HG02973 (cell line): ENCODE data around the gene RNLS.

Experiments used
- ATAC-seq: cut with Tn5 transposase; IDR thresholded peaks from one replicate; pipeline ENCODE4 v1.9.1; 2021; ENCODE audit warnings: moderate library complexity; ENCODE audit not compliant: unreplicated experiment

The RNLS gene

DNA sequence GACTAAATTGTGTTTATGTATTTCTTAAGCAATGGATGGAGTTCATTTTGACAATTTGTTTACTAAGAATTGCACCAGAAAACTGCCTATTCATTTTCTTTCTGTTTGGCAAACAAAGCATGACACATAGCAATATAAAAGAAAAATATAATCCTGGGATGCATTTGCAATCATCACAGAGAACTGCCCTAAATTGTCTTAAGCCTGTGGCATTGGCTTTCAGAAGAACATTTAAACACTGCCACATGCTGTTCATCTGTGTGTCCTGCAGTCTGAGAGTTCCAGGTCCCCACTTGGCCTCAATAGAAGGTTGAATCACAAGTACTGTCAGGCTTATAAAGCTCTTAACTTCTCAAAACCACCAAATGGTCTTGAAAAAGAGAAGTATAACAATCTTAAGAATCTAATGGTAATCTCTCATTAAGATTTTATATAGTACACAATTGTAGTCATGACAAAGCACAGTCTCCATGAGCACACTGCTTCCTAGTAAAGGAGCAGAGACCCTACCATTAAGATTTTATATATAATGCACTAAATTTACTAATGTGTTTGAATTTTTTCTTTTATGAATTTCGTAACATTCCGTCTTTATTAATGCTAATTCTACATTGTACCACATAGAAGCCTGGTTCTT is 29.9 kb downstream of the RNLS start:
- ATAC-seq: peak; percentile 78

DNA sequence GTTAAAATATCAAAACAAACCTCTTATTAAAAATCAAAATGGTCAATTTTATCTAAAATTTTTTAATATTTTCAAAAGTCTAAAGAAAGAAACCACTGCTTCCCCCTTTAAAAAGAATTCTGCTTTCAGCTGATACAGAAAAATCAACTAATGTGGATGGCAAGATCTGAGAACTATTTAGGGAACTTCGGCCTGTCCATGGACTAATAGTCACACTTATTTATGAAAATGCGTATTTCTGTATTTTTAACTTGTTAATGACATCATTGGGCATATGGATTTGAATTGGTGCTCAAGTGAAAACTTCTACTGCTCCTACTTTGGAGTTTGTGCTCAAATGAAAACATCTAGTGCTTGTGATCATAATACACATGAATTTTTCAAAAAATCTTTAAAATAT is 31.9 kb downstream of the RNLS start:
- no peak for ATAC-seq

DNA sequence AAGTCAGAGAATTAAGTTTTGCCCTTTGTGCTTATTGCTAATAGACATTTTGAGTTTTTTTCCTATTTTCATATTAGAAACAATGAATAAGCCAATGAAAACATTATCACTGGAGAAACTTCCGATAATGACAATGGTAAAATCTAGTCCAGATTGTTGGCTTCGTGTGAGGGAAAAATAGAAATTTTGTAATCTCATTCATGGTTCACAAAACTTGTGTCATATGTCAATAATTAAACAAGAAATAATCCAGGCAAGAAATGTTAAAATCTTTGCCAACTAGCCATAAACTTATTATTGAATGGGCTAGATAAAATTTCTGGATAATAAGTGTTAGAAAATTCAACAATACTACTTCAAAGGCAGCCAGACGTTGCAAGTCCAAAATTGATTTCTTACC is 36.6 kb downstream of the RNLS start:
- ATAC-seq: no peak

DNA sequence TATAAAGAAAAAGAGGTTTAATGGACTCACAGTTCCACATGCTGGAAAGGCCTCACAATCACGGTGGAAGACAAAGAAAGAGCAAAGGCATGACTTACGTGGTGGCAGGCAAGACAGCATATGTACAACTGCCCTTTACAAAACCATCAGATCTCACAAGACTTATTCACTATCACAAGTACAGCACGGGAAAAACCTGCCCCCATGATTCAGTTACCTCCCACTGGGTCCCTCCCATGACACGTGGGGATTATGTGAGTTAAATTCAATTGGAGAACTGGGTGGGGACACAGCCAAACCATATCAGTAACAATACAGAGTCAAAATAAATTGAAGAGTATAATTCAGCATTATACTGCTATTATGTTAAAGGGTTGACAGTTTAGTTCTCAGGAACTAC is 37.8 kb downstream of the RNLS start:
- no peak for ATAC-seq

DNA sequence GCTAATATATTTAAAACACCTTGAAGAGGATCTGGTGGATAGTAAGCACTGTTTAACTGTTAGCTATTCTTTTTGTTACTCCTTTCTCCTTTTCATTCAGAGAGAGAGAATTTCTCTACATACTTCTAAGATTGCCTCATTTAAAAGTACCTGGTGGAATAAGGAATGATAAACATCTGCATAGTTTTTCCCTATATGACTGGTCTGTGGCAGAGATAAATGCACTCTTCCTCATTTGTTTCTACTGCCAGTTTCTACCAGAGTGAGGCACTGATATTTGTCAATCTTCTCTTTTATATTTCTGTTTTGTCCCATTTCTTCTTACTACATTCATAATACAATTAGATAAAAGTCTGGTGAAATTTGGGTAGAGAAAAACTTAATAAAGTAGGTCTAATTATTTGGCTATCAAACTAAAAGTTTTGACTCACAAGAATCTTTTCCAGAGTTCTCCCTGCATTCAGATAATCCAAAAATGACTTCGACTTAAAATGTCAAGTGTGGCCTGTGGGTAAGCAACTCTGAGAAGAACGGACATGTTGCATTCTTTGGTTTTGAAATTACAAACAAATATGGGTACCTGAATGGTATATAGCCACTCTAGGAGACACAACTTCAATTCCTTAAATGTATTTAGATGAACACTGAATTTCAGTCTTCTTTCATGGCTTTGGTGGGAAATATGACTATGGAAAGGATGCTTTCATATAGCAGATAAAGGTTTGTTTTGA is 38.8 kb downstream of the RNLS start:
- ATAC-seq: peak; percentile 77

DNA sequence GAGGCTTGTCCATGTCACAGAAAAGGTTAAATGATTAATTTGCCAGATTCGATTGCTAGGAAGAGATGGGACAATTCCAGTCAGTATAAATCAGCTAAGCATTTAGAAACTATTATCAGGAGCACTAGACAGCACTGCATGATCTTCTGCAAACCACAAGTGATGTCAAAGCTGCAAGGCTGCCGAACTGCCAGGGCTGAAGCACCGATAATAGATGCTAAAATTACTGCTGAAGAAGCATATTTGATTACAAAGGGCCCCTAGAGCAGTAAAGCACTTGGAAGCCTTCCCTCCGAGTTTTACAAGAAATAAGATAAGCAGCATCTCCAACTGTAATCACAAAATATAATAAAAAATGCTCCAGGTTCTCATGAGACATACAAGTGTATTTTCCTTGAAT is 40.6 kb downstream of the RNLS start:
- no peak for ATAC-seq

DNA sequence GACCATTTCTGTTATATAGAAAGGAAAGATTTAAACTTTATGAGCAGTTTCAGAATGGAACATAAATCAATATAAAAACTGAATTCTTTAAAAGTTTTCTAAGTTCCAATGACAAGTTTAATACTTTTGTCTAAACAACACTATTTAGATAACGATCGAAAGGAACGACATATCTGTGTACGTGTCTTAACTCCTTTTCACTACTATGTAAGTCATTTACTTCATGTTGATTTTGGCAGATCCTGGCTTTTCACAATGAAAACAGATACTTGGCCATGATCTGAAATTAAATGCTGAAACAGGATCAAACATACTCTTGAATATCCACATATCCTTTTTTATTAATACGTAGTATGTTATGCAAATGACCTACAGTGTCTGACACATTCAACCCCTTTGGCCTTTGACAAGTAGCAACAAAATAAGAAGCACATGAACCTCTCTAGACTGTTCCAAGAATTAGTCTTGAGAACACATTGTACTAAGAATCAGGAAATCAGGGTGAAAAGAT is 41.9 kb downstream of the RNLS start:
- ATAC-seq: no peak

DNA sequence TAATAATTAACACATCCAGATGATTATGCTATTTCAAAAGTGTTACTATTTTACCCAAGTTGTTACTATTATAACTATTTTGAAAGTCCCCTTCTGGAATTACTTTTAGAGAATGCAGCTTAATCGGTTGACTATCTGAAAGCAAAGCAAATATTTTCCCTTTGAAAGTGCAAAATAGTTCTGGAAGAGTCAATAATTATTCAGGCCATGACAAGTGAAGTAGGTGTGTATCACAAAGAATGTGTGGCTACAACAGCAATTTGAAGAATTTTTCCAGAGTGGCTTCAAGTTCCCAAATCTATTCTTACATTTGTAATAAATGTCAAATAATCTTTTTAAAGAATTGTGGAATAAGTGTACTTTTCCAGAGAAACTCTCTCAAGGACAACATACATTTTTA is 42.8 kb downstream of the RNLS start:
- ATAC-seq: no peak

DNA sequence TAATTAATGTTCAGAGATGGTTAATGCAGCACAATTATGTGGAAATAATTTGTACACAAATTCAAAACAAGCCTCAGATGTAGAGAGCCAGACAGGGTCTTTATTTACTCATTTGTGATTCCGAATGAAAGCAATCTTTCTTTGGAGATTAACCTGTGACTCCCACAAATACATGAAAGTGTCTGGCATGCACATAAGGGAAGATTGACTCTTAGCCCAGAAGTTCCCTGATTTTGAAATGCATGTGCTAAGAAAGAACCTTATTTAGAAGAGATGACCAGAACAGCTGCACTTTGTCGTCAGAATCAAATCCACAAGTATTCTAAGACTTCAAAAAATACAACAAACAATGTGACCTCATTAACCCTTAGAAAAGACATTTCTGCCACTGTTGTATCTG is 45.1 kb downstream of the RNLS start:
- ATAC-seq: no peak

DNA sequence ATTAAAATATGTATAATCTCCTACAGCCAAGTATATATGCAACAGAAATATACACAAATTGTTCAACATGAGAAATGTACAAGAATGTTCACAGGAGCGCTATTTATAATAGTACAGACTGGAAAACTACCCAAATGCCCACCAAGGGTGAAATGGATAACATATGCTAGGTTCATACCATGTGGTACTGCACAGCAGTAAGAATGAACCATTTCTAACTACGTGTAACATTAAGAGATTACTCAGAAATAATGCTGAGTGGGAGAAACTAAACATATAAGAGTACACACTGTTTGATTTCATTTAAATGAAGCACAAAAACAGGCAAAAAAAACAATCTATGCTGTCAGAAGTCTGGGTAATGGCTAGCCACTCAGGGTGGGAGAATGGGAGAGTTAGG is 45.8 kb downstream of the RNLS start:
- no peak for ATAC-seq

DNA sequence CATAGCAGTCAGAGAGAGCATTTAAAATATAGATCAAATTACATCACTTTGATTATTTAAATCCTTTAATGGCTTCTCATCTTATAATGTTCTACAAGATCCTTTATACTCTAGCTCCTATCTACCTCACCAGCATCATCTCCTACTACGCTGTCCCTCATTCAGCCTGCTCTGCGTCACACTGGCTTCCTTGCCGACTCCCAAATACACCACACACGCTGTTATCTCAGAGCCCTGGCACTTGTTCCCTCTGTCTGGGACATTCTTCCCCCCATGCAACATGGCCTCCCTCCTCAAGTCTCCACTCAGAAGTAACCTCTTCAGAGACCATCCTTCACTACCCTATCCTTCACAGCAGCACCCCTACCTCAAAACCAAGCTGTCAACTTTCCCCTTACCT is 46.7 kb downstream of the RNLS start:
- ATAC-seq: no peak

DNA sequence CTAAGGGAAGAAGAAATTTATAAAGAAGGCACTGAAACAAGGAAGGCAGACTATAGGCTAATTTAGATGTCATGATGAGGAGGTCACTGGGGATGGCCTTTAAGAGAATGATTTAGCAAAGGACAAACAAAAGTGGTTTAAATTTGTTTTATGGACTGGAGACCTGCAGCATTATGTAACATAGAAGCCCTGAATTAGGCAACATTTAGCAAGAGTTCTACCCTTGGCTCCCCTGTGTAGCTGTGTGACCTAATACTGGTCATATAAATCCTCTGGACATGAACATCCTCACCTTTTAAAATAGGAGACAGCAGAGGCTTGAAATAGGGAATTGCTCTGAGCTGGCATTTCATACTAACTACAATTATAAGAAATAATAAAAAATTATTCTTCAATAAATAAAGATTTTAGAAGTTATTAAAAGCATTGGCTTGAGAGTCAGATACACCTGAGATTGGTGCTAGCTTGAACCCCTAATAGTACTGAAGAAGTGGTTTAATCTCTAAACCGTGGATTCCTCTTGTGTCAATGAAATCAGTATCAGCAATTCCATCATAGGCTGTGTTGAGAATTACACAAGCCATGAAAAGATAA is 48.9 kb downstream of the RNLS start:
- no peak for ATAC-seq

DNA sequence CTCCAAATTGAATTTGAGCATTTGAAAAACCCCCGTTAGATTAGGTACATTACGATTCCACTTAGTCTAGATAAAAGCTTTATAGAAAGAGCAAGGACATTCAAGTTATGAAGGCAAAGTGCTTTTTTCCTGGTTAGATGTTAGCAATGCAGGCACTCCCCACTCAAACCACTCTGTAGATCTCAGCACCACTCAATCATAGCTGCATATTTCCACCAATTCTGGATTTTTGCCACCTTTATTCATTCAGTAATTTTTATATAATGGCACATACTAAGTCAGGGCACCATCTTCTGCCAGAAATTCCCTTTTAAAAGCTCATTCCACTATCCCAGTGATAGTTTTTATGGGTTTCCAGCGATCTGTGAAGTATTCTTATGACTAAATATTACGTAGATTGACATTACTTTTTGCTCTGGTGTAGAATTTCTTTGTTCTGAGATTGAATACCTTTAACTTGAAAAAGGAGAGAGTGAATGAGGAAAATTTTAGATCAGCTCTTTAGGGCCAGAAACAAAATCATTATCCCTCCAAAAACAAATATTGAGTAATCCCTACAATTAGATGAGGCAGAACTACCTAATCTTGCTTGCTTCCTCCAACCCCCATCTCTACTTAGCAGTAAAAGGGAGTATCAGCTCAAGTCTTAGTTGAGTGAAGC is 51.6 kb downstream of the RNLS start:
- no peak for ATAC-seq

DNA sequence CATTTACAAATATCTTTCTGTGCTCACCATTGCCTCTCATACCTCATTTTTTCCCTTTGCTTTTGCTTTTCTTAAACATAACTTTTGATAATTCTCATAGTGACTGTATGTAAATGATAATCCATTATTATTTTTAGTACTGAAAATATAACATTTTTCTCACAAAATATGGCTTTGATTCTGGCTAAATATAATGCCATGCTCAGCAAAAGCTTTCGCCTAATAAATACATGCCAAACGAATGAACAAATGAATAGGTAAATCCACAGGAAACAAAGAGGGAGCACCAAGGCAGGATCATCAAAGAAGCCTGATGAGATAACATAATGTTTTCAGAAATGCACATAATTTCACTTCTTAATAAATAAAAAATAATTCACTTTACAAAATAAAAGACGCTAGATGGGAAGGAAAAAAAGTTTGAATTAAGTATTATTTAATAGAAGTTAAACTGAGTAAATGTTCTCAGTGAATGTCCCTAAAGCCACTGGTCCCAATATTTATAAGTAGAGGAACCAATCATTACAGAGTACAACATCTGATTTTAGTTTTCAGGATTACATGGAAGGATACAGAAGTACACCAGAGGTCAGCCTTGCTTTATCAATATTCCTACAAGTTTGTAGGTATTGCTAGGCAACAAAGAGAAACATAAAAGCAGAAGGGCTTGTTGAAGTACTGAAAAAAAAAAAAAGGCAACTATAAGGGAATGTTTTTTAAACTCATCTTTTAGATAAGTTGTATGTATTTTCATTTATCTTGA is 52.3 kb downstream of the RNLS start:
- no peak for ATAC-seq

DNA sequence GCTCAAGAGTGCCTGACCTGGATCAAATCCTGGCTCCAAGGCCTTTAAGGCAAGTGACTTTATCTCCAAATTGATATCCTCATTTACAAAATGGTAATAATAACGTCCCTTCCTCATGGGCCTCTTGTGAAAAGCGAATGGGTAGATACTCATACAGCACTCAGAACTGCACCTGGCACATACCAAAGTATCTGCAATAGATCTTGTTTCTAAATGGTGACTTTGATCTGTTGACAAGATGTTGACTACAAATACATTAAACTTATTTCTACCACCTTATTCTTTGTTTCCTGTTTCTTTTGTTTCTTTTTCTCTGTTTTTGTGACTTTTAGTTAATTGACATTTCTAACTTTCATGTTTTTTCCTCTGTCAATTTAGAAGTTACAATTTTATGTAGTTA is 53.0 kb downstream of the RNLS start:
- ATAC-seq: no peak

DNA sequence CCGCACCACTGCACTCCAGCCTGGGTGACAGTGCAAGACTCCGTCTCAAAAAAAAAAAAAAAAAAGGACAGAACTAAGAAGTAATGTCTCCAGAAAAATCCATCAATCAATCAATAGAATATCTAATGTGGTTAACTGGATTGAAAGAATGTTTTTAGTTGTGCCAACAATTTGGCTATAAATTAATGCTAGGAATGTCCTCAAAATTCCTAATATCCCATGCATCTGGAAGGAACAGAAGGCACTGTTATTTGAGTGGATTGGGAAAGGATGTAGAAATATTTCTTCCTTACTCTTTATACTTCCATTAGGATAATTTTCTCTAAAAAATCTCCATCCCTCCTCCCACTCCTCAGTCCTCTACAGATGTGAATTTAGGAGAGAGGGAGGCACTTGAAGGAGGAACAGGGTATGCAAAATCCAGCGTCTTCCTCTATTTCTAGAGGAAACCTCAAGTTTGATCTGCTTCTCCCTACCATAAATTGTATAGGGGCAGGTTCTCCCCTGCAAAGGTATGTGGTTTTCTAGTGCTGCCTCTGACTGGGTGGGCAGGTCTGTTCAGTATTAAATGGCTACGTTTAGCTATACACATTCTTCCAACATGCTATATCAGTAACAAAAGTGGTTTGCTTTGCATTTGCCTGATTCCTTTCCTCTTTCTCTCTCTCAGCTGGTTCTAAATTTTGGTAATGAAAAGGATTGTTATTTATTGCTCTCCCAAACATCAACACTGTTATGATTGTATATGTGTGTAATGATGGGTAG is 54.1 kb downstream of the RNLS start:
- no peak for ATAC-seq

DNA sequence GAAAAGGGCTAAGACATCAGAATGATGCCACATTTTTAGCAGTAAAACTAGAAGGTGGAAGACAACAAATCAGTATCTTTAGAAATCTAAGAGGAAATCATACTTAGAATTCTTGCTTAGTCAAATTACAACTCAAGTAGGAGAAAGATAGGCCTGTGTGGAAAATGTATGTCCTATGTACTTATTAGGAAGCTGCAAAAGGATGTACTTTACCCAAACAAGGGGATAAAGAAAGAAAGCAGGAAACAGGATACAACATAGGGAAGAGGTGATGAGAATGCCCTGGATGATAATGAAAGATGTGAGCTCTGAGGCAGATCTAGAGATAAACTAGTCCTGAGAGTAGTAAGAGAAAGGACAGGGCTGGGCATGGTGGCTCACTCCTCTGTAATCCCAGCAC is 54.9 kb downstream of the RNLS start:
- no peak for ATAC-seq

DNA sequence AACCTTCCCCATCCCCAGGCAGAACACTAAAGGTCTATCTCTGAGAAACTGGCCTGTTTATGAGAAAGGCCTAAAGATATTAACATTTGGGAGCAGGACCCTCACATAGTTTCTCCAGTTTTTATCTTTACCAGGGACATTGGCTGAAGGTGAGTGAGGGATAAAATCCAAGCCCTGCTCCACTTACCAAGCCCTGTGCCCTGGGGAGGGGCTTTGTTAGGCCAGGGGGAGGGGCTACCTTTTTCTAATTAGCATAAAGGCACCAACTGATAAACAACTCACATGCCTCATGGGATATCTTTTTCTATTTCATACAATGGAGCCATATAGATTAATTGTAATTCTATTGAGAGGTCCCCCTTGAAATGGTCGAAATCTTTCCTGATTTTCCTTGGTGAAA is 55.9 kb downstream of the RNLS start:
- no peak for ATAC-seq

DNA sequence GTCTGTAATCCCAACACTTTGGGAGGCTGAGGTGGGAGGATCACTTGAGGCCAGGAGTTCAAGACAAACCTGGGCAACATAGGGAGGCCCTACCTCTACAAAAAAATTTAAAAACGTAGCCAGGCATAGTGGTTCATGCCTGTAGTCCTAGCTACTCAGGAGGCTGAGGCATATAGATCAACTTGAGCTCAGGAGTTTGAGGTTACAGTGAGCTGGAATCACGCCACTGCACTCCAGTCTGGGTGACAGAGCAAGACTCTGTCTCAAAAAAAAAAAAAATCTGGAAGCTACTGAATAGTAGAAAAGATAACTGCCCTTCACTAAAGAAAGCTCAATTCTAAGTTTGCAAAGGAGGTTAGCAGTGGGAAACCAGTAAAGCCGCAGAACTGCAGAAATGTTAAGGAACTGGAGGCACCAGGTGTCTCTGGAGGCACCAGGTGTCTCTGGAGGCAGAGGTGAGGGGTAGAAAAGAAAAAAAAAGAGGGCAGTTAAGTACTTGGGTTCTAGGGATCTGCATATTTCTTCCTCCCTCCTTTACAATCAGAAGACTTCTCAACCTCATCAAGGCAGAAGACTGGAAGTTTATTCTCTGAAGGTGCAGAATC is 56.5 kb downstream of the RNLS start:
- no peak for ATAC-seq
